Measurements from ENCODE around the gene CA7.

GRCh38 chr16:66842765-66843164 is 1.4 kb upstream of the CA7 start:
- TF ChIP-seq, protein P1, sequence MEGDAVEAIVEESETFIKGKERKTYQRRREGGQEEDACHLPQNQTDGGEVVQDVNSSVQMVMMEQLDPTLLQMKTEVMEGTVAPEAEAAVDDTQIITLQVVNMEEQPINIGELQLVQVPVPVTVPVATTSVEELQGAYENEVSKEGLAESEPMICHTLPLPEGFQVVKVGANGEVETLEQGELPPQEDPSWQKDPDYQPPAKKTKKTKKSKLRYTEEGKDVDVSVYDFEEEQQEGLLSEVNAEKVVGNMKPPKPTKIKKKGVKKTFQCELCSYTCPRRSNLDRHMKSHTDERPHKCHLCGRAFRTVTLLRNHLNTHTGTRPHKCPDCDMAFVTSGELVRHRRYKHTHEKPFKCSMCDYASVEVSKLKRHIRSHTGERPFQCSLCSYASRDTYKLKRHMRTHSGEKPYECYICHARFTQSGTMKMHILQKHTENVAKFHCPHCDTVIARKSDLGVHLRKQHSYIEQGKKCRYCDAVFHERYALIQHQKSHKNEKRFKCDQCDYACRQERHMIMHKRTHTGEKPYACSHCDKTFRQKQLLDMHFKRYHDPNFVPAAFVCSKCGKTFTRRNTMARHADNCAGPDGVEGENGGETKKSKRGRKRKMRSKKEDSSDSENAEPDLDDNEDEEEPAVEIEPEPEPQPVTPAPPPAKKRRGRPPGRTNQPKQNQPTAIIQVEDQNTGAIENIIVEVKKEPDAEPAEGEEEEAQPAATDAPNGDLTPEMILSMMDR (conservative IDR thresholded peaks at IDR 0.05 in 1 of 2, IDR thresholded peaks at IDR 0.05 in 1 of 2; ENCODE audit: low read depth in 1 of 2, low read length in 2 of 2), result no peak
- TF ChIP-seq EZH2 (IDR thresholded peaks at IDR 0.05; ENCODE audit: low read length, missing control alignments), result no peak

Data from fibroblast of lung (primary cell).